Activated B cell treated with CpG ODN at 0.5 μM for 24 hours (primary cell): ENCODE measurements around the gene RPL27. TPM values are rescaled to one million over a fixed set of nuclear protein-coding genes. Genes with fewer than 3 reads are reported as not detected.
"Not testable (repeated sequence)": the region's sequence is repeated elsewhere in the genome, so short reads cannot be mapped to it uniquely, and the experiment has no call there.

ENCODE experiments used
- ATAC-seq: fragments of 200-7000 bp; cut with Tn5 transposase; one replicate; pipeline ENCODE4 v1.10.0; 2021; ENCODE audit warnings: low read depth, mild to moderate bottlenecking, moderate library complexity
- CTCF ChIA-PET: fragments of 350-600 bp; sonication (Branson Sonifier 250); formaldehyde crosslinking; loops from one replicate; lab custom pipeline; 2021; ENCODE audit warnings: antibody characterized with exemption; lab: Charles Lee
- POLR2A ChIA-PET: fragments of 350-600 bp; sonication (Branson Sonifier 250); formaldehyde crosslinking; loops from one replicate; lab custom pipeline; 2021; ENCODE audit warnings: antibody characterized with exemption; lab: Charles Lee
- DNase-seq: peaks from one replicate; pipeline ENCODE4 v3.0.0; 2022
- H3K27ac Mint-ChIP-seq: one replicate; pipeline ENCODE4 v1.8.0; 2020; ENCODE audit warnings: mixed read lengths
- H3K27me3 Mint-ChIP-seq: one replicate; pipeline ENCODE4 v1.8.0; 2021; ENCODE audit warnings: mixed read lengths
- H3K36me3 Mint-ChIP-seq: one replicate; pipeline ENCODE4 v1.8.0; 2021; ENCODE audit warnings: low read depth, mixed read lengths
- H3K4me1 Mint-ChIP-seq: one replicate; pipeline ENCODE4 v1.8.0; 2021; ENCODE audit warnings: mixed read lengths
- H3K4me3 Mint-ChIP-seq: one replicate; pipeline ENCODE4 v1.8.0; 2020; ENCODE audit warnings: mild to moderate bottlenecking, mixed read lengths
- H3K9me3 Mint-ChIP-seq: one replicate; pipeline ENCODE4 v1.8.0; 2020; ENCODE audit warnings: mixed read lengths
- intact Hi-C: fragments of 100-400 bp; cut with micrococcal nuclease; formaldehyde crosslinking; loops from one replicate; pipeline ENCODE4 v1.15.1; 2024
- total RNA-seq: library from RNA; stranded (reverse); gene quantifications from 2 replicates; pipeline ENCODE4 v1.2.3, GENCODE V29; 2022
- TF ChIP-seq, protein P1 (sequence below): fragments of 200-600 bp; IDR thresholded peaks from one replicate; pipeline ENCODE4 v1.8.0; 2022; ENCODE audit warnings: antibody characterized with exemption, mild to moderate bottlenecking

RPL27 gene
- total RNA-seq, 1 donor from 2014 or later, result 1,189 TPM

DNA sequence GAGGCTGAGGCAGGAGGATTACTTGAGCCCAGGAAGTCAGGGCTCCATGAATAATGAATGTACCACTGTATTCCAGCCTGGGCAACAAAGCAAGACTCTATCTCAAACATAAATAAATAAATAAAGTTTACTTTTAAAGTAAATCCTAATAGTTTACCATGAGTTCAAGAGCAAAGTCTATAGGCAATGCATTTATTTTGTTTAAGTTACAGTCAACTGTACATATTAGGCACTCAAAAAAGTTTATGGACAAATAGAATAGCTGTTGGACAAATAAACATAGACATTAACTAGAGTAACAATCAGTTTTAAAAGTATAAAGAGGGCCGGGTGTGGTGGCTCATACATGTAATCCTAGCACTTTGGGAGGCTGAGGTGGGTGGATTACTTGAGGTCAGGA, 30.3 kb upstream of the RPL27 start:
- ATAC-seq, result no peak
- H3K4me3 Mint-ChIP-seq, result no peak overlapping the region
- TF ChIP-seq, protein P1, sequence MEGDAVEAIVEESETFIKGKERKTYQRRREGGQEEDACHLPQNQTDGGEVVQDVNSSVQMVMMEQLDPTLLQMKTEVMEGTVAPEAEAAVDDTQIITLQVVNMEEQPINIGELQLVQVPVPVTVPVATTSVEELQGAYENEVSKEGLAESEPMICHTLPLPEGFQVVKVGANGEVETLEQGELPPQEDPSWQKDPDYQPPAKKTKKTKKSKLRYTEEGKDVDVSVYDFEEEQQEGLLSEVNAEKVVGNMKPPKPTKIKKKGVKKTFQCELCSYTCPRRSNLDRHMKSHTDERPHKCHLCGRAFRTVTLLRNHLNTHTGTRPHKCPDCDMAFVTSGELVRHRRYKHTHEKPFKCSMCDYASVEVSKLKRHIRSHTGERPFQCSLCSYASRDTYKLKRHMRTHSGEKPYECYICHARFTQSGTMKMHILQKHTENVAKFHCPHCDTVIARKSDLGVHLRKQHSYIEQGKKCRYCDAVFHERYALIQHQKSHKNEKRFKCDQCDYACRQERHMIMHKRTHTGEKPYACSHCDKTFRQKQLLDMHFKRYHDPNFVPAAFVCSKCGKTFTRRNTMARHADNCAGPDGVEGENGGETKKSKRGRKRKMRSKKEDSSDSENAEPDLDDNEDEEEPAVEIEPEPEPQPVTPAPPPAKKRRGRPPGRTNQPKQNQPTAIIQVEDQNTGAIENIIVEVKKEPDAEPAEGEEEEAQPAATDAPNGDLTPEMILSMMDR, result no peak
- POLR2A ChIA-PET, result interaction anchor here (0.6 to 0.9 kb wide), 3 partner anchors 8 to 17 kb away, joined by 3 to 6 read pairs (median 3); partner anchors contain the start of gene PTGES3L
- H3K27ac Mint-ChIP-seq, result no peak overlapping the region
- CTCF ChIA-PET, result interaction anchor here (1.8 kb wide), 1 partner anchor 30 kb away, joined by 6 read pairs; the partner anchor contains the start of gene RPL27
- no peaks in the 10 kb centered on the region for H3K9me3 Mint-ChIP-seq
- intact Hi-C loops, result no loop called here
- DNase-seq, result no peak
- no peaks in the 10 kb centered on the region for H3K27me3 Mint-ChIP-seq
- H3K4me1 Mint-ChIP-seq, result peaks cover 11% of the 10 kb centered on the region
- H3K36me3 Mint-ChIP-seq, result peaks cover 12% of the 10 kb centered on the region

- peaks cover 6% of the 10 kb centered on the region for H3K36me3 Mint-ChIP-seq
- H3K27me3 Mint-ChIP-seq, result no peaks in the 10 kb centered on the region
- peak overlapping the region; percentile 46 for H3K27ac Mint-ChIP-seq
- POLR2A ChIA-PET, result interaction anchor here (0.6 to 2.3 kb wide), 4 partner anchors 29 to 887 kb away, joined by 4 to 15 read pairs (median 6); partner anchors contain the start of gene RPL27
- DNase-seq (no peak), ATAC-seq (no peak)
- H3K9me3 Mint-ChIP-seq, result no peaks in the 10 kb centered on the region
- CTCF ChIA-PET, result interaction anchor here (1.8 kb wide), 1 partner anchor 29 kb away, joined by 6 read pairs; the partner anchor contains the start of gene RPL27
- no peak overlapping the region for H3K4me3 Mint-ChIP-seq
- TF ChIP-seq, protein P1, result no peak
- H3K4me1 Mint-ChIP-seq, result peaks cover 6% of the 10 kb centered on the region
- intact Hi-C loops, result no loop called here
Observed at GRCh38 chr17:42969001-42969581, 29.1 kb upstream of the RPL27 start.

DNA sequence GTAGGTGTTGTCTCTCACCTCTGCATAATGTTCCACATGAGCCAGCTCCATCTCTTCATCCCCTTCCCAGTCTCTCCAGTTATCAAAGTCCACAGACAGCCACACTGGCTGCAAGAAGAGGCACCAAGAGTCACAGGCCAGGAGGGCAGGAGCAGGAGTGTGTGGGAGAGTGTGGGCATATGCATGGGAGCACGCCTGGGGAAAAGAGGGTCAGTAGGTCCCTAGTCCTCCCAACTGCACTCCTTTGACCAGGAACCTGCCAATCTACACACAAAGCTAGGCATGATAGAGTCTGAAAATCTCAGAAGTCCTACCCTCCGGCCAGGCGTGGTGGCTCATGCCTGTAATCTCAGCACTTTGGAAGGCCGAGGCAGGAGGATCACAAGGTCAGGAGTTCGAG, 26.6 kb upstream of the RPL27 start:
- intact Hi-C loops, result no loop called here
- H3K4me1 Mint-ChIP-seq, result no peaks in the 10 kb centered on the region
- no peaks in the 10 kb centered on the region for H3K9me3 Mint-ChIP-seq
- TF ChIP-seq, protein P1, result no peak
- POLR2A ChIA-PET, result no interaction called here
- no peaks in the 10 kb centered on the region for H3K27me3 Mint-ChIP-seq
- no peaks in the 10 kb centered on the region for H3K36me3 Mint-ChIP-seq
- DNase-seq (no peak), ATAC-seq (no peak)
- CTCF ChIA-PET, result no interaction called here
- no peak overlapping the region for H3K27ac Mint-ChIP-seq
- no peak overlapping the region for H3K4me3 Mint-ChIP-seq

- H3K36me3 Mint-ChIP-seq, POLR2A ChIA-PET, intact Hi-C loops, ATAC-seq, H3K27ac Mint-ChIP-seq, CTCF ChIA-PET, H3K4me3 Mint-ChIP-seq, H3K4me1 Mint-ChIP-seq, DNase-seq, H3K27me3 Mint-ChIP-seq, H3K9me3 Mint-ChIP-seq: not testable (repeated sequence)
Observed at GRCh38 chr17:42973323-42973722, 24.9 kb upstream of the RPL27 start.

DNA sequence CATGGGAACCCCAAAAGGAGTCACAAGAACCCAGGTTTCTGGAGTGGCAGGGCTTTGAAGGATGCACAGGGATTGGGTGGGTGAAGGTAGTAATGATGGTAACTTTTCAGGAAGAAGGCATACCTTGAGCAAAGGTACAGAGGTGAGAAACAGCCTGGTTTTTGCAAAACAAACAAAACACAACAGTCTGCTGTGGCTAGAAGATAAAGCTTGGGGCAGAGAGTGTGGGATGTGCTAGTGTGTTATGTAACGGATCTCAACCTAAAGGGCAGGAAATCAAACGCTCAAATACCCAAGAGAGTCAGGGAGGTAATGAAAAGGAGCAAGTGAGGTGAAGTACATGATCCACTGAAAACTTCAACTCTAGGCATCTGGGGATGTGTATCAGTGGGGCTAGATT, 23.0 kb upstream of the RPL27 start:
- no peak overlapping the region for H3K27ac Mint-ChIP-seq
- TF ChIP-seq, protein P1, result no peak
- DNase-seq, result no peak
- peaks cover 10% of the 10 kb centered on the region for H3K4me1 Mint-ChIP-seq
- no peaks in the 10 kb centered on the region for H3K9me3 Mint-ChIP-seq
- no peaks in the 10 kb centered on the region for H3K27me3 Mint-ChIP-seq
- no peak overlapping the region for H3K4me3 Mint-ChIP-seq
- ChIA-PET POLR2A (no interaction called here), CTCF (no interaction called here)
- no peak for ATAC-seq
- intact Hi-C loops, result no loop called here
- no peaks in the 10 kb centered on the region for H3K36me3 Mint-ChIP-seq

DNA sequence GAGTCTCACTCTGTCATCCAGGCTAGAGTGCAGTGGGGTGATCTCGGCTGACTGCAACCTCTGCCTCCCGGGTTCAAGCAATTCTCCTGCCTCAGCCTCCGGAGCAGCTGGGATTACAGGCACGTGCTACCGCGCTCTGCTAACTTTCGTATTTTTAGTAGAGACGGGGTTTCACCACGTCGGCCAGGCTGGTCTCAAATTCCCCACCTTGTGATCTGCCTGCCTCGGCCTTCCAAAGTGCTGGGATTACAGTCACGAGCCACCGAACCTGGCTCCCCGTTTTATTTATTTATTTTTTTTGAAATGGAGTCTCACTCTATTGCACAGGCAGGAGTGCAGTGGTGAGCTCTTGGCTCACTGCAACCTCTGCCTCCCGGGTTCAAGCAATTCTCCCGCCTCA, 22.5 kb upstream of the RPL27 start:
- ATAC-seq, DNase-seq, CTCF ChIA-PET, H3K36me3 Mint-ChIP-seq, H3K4me3 Mint-ChIP-seq, H3K27ac Mint-ChIP-seq, intact Hi-C loops, H3K9me3 Mint-ChIP-seq, POLR2A ChIA-PET, H3K27me3 Mint-ChIP-seq: not testable (repeated sequence)
- H3K4me1 Mint-ChIP-seq, result peaks cover 12% of the 10 kb centered on the region
